ENCODE data around the gene PSPN.

PSPN gene, protein sequence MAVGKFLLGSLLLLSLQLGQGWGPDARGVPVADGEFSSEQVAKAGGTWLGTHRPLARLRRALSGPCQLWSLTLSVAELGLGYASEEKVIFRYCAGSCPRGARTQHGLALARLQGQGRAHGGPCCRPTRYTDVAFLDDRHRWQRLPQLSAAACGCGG

DNA sequence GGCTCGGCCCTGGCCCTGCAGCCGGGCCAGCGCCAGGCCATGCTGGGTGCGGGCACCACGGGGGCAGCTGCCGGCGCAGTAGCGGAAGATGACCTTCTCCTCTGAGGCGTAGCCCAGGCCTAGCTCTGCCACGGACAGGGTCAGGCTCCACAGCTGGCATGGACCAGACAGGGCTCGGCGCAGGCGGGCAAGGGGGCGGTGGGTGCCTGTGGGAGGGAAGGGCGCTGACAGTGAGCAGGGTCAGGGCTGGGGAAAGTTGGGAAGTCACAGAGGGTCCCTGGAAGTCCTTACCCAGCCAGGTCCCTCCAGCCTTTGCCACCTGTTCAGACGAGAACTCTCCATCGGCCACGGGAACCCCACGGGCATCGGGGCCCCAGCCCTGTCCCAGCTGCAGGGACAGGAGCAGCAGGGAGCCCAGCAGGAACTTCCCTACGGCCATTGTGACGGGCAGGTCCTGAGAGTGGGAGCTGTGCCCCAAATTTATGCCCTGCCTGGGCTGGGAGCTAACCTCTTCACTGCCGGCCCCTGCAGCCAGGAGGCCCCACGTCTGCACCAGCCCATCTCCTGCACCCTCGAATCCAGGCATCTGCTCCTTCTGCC, at the start of gene PSPN:
PSPN (minus strand) TSS at position 523 of the 600 bp plus-strand sequence; CDS start at position 439, 84 bp downstream.
- no peak for DNase-seq

DNA sequence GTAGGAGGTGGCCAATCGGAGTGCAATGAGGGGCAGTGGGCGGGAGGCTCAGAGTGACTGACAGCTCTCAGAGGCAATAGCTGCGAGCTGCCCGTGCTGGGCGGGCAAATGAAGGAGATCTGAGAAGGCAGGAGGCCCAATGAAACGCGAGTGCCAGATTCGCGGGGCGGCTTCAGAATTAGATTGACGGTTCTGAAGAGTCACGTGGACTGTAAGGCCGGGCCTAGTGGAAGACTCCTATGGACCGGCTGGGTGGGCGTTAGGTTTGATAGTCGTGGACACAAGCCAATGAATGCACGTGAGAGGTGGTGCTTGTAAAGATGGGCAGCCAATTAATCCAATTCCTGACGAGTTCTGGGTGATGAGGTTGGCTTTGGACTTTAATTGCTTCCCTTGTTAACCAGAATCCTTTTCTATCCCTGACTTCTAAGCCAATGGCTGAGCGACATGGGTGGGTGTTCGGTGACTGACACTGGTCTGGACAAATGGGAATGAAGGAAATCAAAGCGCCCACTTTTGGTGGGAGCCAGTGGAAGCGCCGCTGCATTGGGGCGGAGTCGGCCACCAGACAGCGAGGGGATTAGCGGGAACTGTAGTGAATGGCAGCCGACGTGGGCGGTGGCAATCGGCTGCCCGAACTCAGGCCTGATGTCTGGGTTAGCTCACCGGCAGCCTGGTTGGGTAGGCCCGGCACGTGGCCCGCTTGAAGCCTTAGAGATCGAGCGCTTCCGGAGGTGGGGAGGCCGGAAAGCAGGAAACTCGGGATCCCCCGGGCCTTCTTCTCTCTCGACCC, 49.4 kb upstream of the PSPN start:
- DNase-seq, result peak; percentile 100

DNA sequence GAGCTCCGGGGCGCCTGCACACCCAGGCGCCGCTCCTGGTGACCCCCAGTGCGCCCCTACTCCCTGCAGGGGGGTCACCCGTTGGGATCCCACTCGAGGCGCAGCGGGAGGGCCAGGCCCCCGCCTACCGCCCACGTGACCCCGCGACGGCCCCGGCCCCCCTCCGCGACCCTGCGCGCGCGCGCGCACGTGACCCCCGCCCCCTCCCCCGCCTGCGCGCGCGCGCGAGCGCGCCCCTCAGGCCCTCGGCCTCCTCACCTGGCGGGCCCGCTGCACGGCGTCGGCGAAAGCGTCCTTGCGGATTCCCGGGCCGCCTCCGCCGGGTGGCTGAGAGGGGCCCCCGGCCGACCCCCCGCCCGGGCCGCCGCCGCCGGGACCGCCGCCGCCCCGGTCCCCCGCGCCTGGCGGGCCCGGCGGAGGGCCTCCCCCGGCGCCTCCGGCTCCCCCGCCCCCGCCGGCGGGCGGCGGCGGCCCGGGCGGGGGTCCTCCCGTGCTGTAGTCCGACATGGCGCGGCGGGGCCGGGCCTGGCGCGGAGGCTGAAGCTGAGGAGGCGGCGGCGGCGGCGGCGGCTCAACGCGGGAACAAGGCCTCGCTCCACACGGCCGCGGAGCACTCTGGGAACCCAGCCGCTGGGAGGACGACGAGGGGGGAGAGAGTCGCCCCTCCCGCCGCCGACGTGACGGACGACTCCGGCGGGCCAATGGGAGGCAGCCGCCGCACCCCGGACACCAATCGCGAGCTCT, 48.6 kb upstream of the PSPN start, which contains the start of gene KHSRP:
KHSRP (minus strand) TSS at position 617 of the 744 bp plus-strand sequence; CDS start at position 507, 110 bp downstream.
- DNase-seq, result no peak

DNA sequence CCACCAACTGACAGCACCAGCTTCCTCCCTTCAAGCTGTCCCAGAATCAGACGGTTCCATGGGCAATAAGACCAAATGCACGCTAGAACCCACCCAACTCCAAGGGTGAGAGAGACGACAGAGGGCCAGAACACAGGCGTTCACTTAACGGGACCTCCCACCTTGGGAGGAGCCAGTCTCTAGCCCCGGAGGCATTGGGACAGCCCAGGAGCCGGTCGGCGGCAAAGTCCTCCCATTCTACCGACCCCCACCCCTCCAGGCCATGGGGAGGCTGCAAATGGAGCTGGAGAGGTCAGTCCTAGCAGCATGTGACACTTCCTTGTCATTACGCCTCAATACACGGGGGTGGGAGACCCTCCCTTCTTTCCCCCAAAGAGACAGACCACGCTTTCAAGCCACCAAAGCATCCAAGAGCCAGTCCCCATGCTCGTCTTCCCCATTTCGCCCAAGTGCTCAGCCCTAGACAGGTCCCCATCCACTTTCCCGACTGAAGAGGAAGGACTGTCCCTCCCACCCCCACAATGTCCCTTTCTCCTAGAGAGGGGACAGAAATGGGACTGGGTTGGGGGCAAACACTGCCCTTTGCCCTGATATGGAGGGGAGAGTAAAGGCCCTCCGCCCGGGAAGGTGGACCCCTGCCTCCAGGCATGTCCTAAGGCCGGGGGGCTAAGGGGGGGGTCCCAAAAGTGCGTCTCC, 47.9 kb upstream of the PSPN start:
- no peak for DNase-seq

DNA sequence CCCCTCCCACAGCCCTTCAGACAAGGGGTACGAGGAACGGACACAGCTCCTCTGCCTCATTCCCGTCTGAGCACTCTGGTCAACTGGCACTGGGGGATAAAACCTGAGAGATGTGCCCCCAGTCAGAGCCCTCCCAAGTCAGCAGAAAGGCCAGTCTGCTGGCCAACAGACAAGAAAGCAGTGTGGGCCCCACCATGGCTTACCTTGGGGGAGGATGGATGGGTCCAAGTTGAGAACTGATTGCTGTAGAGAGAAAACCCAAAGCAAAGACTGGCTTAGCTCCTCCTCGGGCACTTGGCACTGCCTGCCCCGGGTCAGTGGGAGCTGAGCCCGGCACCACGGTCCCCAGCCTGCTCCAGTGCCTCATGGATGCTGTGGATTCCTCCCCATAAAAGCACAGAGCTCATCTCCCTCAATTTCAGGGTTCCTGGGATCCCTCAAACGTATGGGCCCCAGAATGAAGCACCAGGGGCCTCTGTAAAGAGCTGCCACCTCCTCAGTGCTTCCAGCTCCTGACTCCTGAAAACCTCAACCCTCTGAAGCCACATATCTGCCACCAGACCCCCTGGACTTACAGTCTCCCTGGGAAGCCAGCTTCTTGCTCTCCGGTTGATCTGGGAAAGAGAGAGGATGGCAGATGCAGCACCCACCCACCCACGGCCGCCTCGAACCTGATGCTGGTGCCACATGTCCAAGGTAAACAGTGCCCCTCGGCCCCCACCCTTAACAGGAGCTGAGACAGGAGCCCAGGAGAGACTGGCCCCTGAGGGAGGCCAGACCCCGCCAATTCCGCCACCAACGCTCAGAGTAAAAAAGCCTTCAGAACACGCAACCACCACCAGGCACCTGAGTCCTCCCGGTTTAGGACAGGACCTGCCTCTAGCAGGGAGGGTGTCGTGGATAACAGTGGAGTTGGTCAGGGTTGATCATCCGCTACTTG, 45.6 kb upstream of the PSPN start:
- no peak for DNase-seq

DNA sequence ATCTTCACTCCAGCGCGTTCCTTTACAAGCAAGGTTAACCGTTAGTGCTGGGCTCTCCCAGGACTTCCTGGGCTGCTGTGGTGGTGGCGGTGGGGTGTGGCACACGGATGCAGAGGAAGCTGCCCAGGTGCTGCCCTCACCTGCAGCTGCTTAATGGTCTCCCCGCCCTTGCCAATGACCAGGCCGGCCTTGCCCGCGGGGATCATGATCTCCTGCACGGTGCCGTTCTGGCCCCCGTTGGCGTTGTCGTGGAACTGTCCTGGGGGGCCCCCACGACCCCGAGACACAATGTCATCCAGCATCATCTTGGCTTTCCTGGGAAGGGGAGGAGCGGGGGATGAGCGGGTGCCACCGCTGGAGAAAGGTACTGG, 42.8 kb upstream of the PSPN start:
- no peak for DNase-seq

DNA sequence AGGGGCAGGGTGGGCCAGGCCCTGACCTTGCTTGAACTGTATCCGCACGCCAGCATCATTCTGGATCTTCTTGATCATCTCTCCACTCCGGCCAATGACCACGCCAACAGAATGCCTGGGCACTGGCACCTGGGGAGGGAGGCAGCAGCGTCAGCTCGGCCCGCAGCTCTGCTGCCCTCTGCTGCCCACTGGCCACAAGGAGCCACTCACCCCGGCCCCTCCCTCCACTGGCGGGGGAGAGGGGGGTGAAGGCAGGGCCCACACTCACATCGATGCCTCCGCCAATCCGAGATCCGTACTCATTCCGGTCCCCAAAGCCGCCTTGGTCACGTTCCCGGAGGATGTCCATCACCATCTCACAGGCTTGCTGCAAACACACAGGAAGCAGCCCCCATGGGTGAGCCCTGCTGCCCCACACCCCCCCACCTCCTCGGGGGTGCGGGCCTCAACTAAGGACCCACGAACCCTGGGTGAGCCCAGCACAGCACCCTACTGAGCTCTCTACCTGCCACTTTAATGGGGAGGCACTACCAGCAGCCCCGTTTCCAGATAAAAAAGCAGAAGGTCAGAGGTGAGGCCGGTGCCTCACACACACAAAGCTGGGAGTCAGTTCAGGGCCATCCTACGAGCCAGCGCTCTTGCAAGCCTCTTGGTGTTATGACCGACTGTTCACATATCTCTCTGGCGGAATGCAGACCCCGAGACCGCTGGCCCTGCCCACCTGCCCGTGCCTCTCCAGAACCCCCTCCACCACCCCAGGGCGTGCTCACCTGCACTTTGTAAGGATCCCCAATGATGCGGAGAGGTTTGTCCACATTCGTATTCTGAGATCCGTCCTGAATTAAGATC, 42.2 kb upstream of the PSPN start:
- no peak for DNase-seq

DNA sequence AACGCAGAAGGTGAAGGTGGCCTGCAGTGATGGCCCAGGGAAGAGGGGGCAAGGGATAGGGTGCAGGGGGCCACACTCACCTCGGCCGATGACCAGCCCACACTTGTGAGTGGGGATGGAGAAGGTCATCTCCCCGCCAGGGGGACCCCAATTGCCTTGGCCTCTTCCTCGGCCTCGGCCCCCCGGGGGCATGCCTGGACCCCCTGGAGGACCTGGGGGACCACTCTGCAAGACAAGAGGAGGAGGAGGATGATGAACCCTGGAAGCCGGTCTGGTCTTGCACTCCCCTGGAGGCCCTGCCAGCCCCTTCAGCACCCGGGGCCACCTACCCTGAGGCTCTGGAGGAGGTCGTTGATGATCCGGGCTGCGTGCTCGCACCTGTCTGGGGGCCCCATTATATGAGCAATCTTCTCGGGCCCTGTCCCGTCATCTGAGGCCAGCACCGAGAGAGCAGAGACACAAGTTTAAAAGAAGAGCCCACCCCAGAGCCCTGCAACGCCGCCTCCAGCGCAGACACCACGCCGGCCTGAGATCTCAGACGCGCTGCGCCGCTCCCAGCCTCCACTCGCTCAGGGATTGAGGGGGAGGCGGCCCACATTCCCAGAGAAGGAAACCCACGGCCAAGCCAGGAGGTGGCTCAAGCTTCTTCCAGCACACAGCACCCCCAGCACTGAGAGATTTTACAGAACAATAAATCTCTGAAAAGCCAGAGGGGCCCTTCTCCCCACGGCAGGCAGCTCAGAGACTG, 41.1 kb upstream of the PSPN start:
- no peak for DNase-seq

DNA sequence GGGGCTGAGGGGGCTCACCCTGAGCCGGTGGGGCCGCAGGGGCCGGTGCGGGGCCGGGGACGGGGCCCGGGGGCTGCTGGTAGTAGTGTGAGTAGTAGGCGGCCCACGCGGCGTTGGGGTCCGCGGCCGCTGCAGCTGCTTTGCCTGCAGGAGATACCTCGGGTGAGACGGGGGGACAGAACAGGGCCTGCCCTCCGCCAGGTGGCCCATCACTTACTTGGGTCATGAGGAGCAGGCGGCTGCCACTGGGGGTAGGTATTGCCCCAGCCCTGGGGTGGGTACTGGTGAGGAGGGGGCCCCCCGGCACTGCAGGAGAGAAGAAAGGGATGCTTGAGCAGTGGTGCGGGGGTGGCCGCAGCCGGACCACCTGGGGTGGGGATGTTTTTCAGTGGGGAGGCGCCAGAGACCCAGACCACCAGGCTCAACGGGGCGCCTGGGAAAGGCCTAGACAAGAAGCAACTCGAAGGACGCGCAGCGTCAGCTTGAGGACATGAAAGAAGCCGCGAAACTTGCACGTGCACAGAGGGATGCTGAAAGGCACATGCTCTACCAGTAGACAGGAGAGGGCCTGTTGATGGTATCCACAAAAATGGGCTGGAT, 40.0 kb upstream of the PSPN start:
- no peak for DNase-seq

DNA sequence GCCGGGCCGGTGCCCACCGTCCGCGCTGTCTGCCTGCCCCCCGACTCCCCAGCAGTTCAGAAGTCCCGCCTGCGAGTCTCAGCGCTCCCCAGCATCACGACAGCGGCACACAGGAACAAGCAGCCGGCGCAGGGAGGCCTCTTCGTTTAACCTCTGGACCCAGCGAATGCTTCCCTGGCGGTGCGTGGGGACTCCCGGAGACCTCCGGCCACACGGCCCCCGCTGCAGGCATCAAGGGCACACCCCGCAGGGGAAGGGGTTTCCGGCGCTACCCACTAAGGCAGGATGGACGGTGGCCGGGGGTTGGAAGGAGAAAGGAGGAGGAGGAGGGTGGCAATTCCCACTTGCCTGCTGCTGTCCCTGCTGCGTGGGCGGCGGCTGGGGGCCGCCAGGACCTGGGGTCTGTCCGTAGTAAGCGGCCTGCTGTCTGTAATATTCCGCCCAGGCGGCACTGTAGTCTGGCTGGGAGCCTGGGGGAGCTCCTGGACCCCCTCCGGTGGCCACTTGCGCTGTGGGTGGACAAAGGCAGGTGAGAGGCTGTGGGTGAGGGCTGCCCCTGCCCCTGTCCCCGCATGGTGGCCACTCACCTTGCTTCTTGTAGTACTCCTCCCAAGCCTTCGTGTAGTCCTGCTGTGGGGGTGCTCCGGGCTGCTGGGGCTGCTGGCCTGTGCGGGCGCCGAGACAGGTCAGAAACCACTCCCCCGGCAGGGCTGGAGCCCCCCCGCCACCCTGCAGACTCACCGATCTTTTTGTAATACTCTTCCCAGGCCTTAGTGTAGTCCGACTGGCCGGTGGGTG, 39.3 kb upstream of the PSPN start:
- DNase-seq, result no peak

DNA sequence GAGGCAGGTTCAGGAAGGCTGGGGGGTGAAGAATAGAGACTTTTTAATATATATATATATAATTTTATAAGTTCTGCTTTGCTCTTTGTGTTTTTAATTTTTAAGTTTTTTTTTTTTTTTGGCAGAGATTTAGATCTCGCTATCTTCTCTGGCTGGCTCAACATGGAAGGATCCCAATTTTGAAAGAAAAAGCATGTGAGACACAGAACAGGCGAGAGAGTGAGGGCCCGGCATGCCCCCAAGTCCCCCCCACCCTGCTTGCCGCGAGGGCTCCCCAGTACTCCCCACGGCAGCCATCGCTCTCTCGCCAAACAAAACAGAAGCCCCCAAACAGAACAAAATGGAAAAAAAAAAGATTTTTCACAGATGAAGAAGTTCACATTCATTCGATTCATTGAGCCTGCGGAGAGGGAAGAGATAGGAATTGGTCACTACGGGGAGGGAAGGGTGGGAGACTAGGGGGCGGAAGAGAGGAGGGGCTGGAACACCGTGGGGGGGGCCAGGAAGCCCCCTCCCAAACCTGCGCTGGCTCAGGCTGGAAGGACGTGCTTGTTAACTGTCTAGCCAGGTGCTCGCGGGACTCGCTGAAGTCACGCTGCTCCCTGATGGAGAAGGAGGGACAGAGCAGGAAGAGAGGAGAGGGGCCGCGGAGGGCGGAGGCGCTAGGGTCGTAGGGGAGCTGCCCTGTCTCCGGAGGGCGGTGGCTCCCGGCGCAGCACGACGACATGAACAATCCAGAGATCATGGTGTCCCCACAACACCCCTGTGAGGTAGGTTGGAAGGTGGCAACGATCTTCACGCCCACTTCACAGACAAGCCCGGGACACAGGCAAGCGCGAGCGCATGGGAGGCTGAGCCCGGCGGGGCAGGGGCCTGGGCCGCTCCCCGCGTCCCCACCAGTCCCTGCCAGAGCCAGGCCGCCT, 38.2 kb upstream of the PSPN start:
- no peak for DNase-seq

DNA sequence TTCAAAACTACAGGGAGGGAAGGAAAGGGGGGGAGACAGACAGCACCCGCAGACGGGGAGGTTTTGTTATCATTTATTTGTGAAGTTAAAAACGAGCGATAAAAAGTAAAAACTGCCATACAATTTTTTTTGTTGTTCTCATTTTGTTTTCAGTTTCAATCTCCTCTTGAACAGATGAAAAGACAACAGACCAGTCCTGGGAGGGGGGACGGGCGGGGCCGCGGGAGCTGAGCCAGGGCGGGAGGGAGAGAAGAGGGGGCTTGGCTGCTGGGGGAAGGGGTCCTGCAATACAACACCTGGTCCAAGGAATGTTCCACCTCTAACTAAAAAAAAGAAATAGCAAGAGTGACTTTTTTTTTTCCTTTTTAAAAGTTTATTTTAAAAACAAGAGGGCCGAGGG, 37.6 kb upstream of the PSPN start:
- DNase-seq, result no peak

DNA sequence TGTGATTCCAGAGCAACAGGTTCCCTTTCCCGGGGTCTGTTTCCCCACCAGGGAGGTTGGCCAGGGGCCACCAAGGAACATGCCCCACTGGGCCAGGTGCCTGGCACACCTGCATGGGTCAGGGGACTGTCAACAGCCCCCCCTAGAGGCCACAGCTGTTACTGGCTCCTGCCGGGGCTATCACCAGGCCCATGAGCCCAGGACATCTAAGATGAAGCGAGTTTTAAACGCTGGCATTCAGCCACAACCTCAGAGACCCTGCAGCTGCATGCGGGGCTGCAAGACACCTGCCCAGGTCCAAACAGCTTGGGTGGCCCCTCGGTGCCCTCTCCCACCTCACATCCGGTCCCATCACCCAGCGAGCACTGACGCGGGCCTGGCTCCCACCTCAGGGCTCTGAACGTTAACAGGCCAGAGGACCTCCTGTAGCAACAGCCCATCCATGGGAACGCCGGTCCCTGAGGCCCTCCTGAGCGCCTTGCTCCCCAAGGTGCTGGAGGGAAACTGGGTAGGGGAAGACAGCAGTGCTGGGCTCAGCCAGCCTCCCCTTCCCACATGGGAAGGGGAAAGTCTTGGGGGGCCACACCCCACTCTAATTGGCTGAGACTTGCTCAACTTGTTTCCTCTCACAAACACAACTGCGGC, 36.8 kb upstream of the PSPN start:
- DNase-seq, result no peak

DNA sequence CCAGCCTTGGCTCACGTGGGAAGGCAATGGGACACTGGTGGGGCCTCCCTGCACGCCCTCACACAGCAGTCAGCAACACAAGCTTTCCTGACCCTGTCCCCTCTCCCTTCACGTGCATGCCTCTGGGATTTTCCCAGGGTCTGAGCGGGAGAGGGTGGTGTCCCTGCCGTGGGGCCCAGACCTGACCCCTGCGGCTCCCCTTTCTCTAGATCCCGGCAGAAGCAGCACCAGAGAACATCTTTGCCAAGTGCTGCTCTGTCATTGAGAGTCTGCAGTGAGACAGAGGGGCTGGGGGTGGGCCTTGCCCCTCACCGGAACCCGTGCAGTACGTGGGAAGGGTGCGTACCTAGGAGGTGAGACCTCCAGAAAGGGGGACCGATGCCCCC, 36.3 kb upstream of the PSPN start:
- no peak for DNase-seq

DNA sequence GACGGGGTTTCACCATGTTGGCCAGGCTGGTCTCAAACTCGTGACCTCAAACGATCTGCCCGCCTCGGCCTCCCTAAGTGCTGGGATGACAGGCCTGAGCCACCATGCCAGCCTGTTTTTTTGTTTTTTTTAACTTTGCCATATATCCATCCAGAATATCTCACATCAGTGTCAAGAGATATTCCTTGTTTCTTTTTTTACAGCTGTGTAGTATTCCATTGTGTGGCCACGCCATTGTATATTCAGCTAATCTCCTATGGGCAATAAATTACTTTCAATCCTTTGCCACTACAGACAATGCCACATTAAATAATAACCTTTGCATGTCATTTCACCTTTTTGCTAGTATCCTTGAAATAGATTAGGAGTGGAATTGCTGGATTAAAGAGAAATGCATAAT, 33.6 kb upstream of the PSPN start:
- no peak for DNase-seq

DNA sequence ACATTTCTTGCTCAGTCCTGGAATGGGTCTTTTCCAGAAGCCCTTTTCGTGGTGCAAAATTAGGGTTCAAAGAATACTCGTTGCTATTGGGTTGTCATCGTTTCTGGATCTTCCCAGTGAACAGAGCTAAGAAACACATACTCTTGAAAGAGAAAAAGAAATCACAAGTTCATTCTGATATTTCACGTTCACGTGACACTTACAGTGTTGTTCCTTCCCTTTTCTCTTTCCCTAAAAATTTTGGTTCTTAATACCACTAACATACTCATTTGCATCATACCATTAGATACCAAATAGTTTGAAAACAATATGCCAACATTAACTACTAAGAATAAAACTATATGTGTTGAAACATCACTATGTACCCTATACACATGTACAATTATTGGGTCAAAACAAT, 30.7 kb upstream of the PSPN start:
- no peak for DNase-seq
